Naive B cell (primary cell): ENCODE measurements around the gene RANBP17. TPM values are rescaled to one million over a fixed set of nuclear protein-coding genes. Genes with fewer than 3 reads are reported as not detected.
A peak's percentile ranks its signal among the peaks of the same experiment; 100 is the strongest.
"Not testable (repeated sequence)": the region's sequence is repeated elsewhere in the genome, so short reads cannot be mapped to it uniquely, and the experiment has no call there.

Experiments
- ATAC-seq, 2 donors: fragments of 150-1000 bp; cut with Tn5 transposase; 2 replicates each; pipeline ENCODE4 v1.10.0; 2021; ENCODE audit warnings: low read depth in 2 of 2, mild to moderate bottlenecking in 2 of 2, moderate library complexity in 2 of 2
- DNase-seq: peaks from one replicate; pipeline ENCODE4 v3.0.0; 2022
- H3K27ac Mint-ChIP-seq, 6 donors: one replicate each; pipeline ENCODE4 v1.8.0; 2020 to 2022; ENCODE audit warnings: mild to moderate bottlenecking in 6 of 6, mixed read lengths in 6 of 6, moderate library complexity in 5 of 6, inconsistent platforms in 2 of 6
- H3K27me3 Mint-ChIP-seq, 3 donors: one replicate each; pipeline ENCODE4 v1.8.0; 2021 to 2022; ENCODE audit warnings: mixed read lengths in 3 of 3, mild to moderate bottlenecking in 1 of 3
- H3K36me3 Mint-ChIP-seq, 2 donors: one replicate each; pipeline ENCODE4 v1.8.0; 2020 to 2022; ENCODE audit warnings: mixed read lengths in 2 of 2, inconsistent platforms in 1 of 2, mild to moderate bottlenecking in 1 of 2
- H3K4me1 Mint-ChIP-seq, 3 donors: one replicate each; pipeline ENCODE4 v1.8.0; 2020 to 2022; ENCODE audit warnings: mixed read lengths in 3 of 3, inconsistent platforms in 1 of 3, mild to moderate bottlenecking in 1 of 3, moderate library complexity in 1 of 3
- H3K4me3 Mint-ChIP-seq, 8 donors: one replicate each; pipeline ENCODE4 v1.8.0; 2020 to 2022; ENCODE audit warnings: mild to moderate bottlenecking in 8 of 8, mixed read lengths in 8 of 8, moderate library complexity in 8 of 8, inconsistent platforms in 2 of 8
- H3K9me3 Mint-ChIP-seq, 7 donors: one replicate each; pipeline ENCODE4 v1.8.0; 2020 to 2022; ENCODE audit warnings: mixed read lengths in 7 of 7, mild to moderate bottlenecking in 5 of 7, inconsistent platforms in 2 of 7, moderate library complexity in 1 of 7
- polyA plus RNA-seq, 6 donors: library from polyadenylated mRNA; unstranded; fragments of 300-500 nt; fragmentation: Illumina TruSeq; gene quantifications; one replicate each; pipeline ENCODE4 v1.2.3, GENCODE V29; 2021; ENCODE audit warnings: low read depth in 6 of 6

Gene RANBP17
- polyA plus RNA-seq, 6 donors from 2014 or later: not detected

GRCh38 chr5:170848033-170848432, 13.8 kb upstream of the RANBP17 start:
- H3K36me3 Mint-ChIP-seq: no peaks in the 10 kb centered on the region
- peaks cover 0 to 5% (median 1%) of the 10 kb centered on the region in 7 donors for H3K9me3 Mint-ChIP-seq
- DNase-seq (no peak), ATAC-seq (no peak)
- no peaks in the 10 kb centered on the region for H3K4me1 Mint-ChIP-seq
- no peak overlapping the region for H3K4me3 Mint-ChIP-seq
- H3K27me3 Mint-ChIP-seq: peaks cover 9 to 22% (median 12%) of the 10 kb centered on the region in 3 donors
- H3K27ac Mint-ChIP-seq: no peak overlapping the region

- ATAC-seq (no peak), DNase-seq (no peak)
- Mint-ChIP-seq H3K27me3 (peaks cover 9 to 18% (median 12%) of the 10 kb centered on the region in 3 donors), H3K36me3 (no peaks in the 10 kb centered on the region), H3K4me1 (no peaks in the 10 kb centered on the region), H3K27ac (no peak overlapping the region), H3K9me3 (peaks cover 0 to 5% (median 1%) of the 10 kb centered on the region in 7 donors), H3K4me3 (no peak overlapping the region)
These were observed 12.4 kb upstream of the RANBP17 start for GRCh38 chr5:170849374-170849773.

GRCh38 chr5:170854566-170854965, 7.3 kb upstream of the RANBP17 start:
- no peak for DNase-seq
- Mint-ChIP-seq H3K27ac (no peak overlapping the region), H3K36me3 (peaks cover 5 to 11% of the 10 kb centered on the region in 2 donors), H3K4me3 (no peak overlapping the region), H3K27me3 (peaks cover 6 to 17% (median 7%) of the 10 kb centered on the region in 3 donors), H3K4me1 (no peaks in the 10 kb centered on the region), H3K9me3 (peaks cover 0 to 12% (median 9%) of the 10 kb centered on the region in 7 donors)
- ATAC-seq: no peak

- H3K9me3 Mint-ChIP-seq: peaks cover 14 to 33% (median 23%) of the 10 kb centered on the region in 7 donors
- H3K4me1 Mint-ChIP-seq: peaks cover 4 to 5% (median 5%) of the 10 kb centered on the region in 3 donors
- H3K27me3 Mint-ChIP-seq: peaks cover 17 to 26% (median 23%) of the 10 kb centered on the region in 3 donors
- ATAC-seq: no peak
- no peak for DNase-seq
- no peak overlapping the region for H3K27ac Mint-ChIP-seq
- H3K4me3 Mint-ChIP-seq: no peak overlapping the region
- peaks cover 16 to 29% of the 10 kb centered on the region in 2 donors for H3K36me3 Mint-ChIP-seq
These were observed 4.8 kb upstream of the RANBP17 start for GRCh38 chr5:170857066-170857465.

- Mint-ChIP-seq H3K27ac (peak overlapping the region in 1 of 6 donors; percentile 93), H3K36me3 (peaks cover 26 to 29% of the 10 kb centered on the region in 2 donors), H3K27me3 (peaks cover 41 to 51% (median 42%) of the 10 kb centered on the region in 3 donors), H3K4me1 (peaks cover 5 to 7% (median 5%) of the 10 kb centered on the region in 3 donors), H3K4me3 (peak overlapping the region in 1 of 8 donors; percentile 38), H3K9me3 (peaks cover 18 to 51% (median 32%) of the 10 kb centered on the region in 7 donors)
- DNase-seq (no peak), ATAC-seq (no peak)
These were observed 1.4 kb upstream of the RANBP17 start for GRCh38 chr5:170860415-170860814.

GRCh38 chr5:170860818-170861666, 776 bp upstream of the RANBP17 start:
- peak overlapping the region in 6 of 8 donors; percentile 19 to 84 (median 34) for H3K4me3 Mint-ChIP-seq
- peaks cover 41 to 51% (median 44%) of the 10 kb centered on the region in 3 donors for H3K27me3 Mint-ChIP-seq
- H3K36me3 Mint-ChIP-seq: peaks cover 26 to 29% of the 10 kb centered on the region in 2 donors
- H3K9me3 Mint-ChIP-seq: peaks cover 18 to 53% (median 32%) of the 10 kb centered on the region in 7 donors
- ATAC-seq (no peak), DNase-seq (no peak)
- H3K27ac Mint-ChIP-seq: peak overlapping the region in 1 of 6 donors; percentile 93
- H3K4me1 Mint-ChIP-seq: peaks cover 5 to 7% (median 5%) of the 10 kb centered on the region in 3 donors

GRCh38 chr5:170861667-170861916, 226 bp upstream of the RANBP17 start:
- Mint-ChIP-seq H3K4me1 (peaks cover 5 to 7% (median 5%) of the 10 kb centered on the region in 3 donors), H3K4me3 (peak overlapping the region in 4 of 8 donors; percentile 31 to 84 (median 60)), H3K36me3 (peaks cover 26 to 29% of the 10 kb centered on the region in 2 donors), H3K27ac (no peak overlapping the region), H3K27me3 (peaks cover 41 to 51% (median 47%) of the 10 kb centered on the region in 3 donors), H3K9me3 (peaks cover 18 to 57% (median 32%) of the 10 kb centered on the region in 7 donors)
- ATAC-seq: no peak
- DNase-seq: no peak

GRCh38 chr5:170863646-170864045, 1.8 kb downstream of the RANBP17 start:
- Mint-ChIP-seq H3K27me3 (peaks cover 38 to 52% (median 49%) of the 10 kb centered on the region in 3 donors), H3K27ac (no peak overlapping the region), H3K9me3 (peaks cover 18 to 54% (median 31%) of the 10 kb centered on the region in 7 donors), H3K4me3 (no peak overlapping the region), H3K4me1 (peaks cover 5 to 7% (median 5%) of the 10 kb centered on the region in 3 donors), H3K36me3 (peaks cover 26% of the 10 kb centered on the region in 2 donors)
- ATAC-seq (no peak), DNase-seq (no peak)

- Mint-ChIP-seq H3K27ac (no peak overlapping the region), H3K4me1 (peaks cover 5 to 7% (median 5%) of the 10 kb centered on the region in 3 donors), H3K9me3 (peaks cover 13 to 41% (median 19%) of the 10 kb centered on the region in 7 donors), H3K36me3 (peaks cover 12 to 19% of the 10 kb centered on the region in 2 donors), H3K27me3 (peaks cover 30 to 43% (median 37%) of the 10 kb centered on the region in 3 donors), H3K4me3 (no peak overlapping the region)
- ATAC-seq (no peak), DNase-seq (no peak)
These were observed 3.8 kb downstream of the RANBP17 start for GRCh38 chr5:170865622-170866021.

- Mint-ChIP-seq H3K4me1 (peaks cover 0 to 2% (median 0%) of the 10 kb centered on the region in 3 donors), H3K36me3 (peaks cover 0 to 10% of the 10 kb centered on the region in 2 donors), H3K9me3 (peaks cover 3 to 46% (median 20%) of the 10 kb centered on the region in 7 donors), H3K4me3 (no peak overlapping the region), H3K27ac (no peak overlapping the region), H3K27me3 (peaks cover 15 to 31% (median 21%) of the 10 kb centered on the region in 3 donors)
- ATAC-seq (no peak), DNase-seq (no peak)
These were observed 6.0 kb downstream of the RANBP17 start for GRCh38 chr5:170867825-170868224.

- H3K4me1 Mint-ChIP-seq, DNase-seq, H3K27ac Mint-ChIP-seq, H3K4me3 Mint-ChIP-seq, ATAC-seq, H3K36me3 Mint-ChIP-seq: not testable (repeated sequence)
- Mint-ChIP-seq H3K27me3 (peaks cover under 1 to 10% (median 10%) of the 10 kb centered on the region in 3 donors), H3K9me3 (peaks cover 5 to 54% (median 23%) of the 10 kb centered on the region in 7 donors)
These were observed 8.6 kb downstream of the RANBP17 start for GRCh38 chr5:170870390-170870789.

- no peak overlapping the region for H3K4me3 Mint-ChIP-seq
- no peak overlapping the region for H3K27ac Mint-ChIP-seq
- H3K36me3 Mint-ChIP-seq: peaks cover 0 to 4% of the 10 kb centered on the region in 2 donors
- H3K4me1 Mint-ChIP-seq: no peaks in the 10 kb centered on the region
- no peak for DNase-seq
- H3K27me3 Mint-ChIP-seq: peaks cover 3 to 11% (median 8%) of the 10 kb centered on the region in 3 donors
- peaks cover 5 to 51% (median 23%) of the 10 kb centered on the region in 7 donors for H3K9me3 Mint-ChIP-seq
- ATAC-seq: no peak
These were observed 12.2 kb downstream of the RANBP17 start for GRCh38 chr5:170874017-170874416.

- Mint-ChIP-seq H3K27ac (no peak overlapping the region), H3K9me3 (peaks cover 5 to 44% (median 22%) of the 10 kb centered on the region in 7 donors), H3K4me3 (no peak overlapping the region), H3K36me3 (peaks cover 0 to 4% of the 10 kb centered on the region in 2 donors), H3K4me1 (no peaks in the 10 kb centered on the region), H3K27me3 (peaks cover 3 to 11% (median 8%) of the 10 kb centered on the region in 3 donors)
- ATAC-seq (no peak), DNase-seq (no peak)
These were observed 14.0 kb downstream of the RANBP17 start for GRCh38 chr5:170875811-170876210.

GRCh38 chr5:170880084-170880483, 18.3 kb downstream of the RANBP17 start:
- no peaks in the 10 kb centered on the region for H3K4me1 Mint-ChIP-seq
- H3K27me3 Mint-ChIP-seq: peaks cover 3 to 8% (median 4%) of the 10 kb centered on the region in 3 donors
- ATAC-seq: no peak
- peaks cover 0 to 10% (median 3%) of the 10 kb centered on the region in 7 donors for H3K9me3 Mint-ChIP-seq
- no peak overlapping the region for H3K4me3 Mint-ChIP-seq
- no peak for DNase-seq
- no peak overlapping the region for H3K27ac Mint-ChIP-seq
- H3K36me3 Mint-ChIP-seq: no peaks in the 10 kb centered on the region
